IMR-90 (cell line): Measurements from ENCODE around the gene IGF2R. TPM values are rescaled to one million over a fixed set of nuclear protein-coding genes. Genes with fewer than 3 reads are reported as not detected.

Experiments used
- ATAC-seq: fragments of 200-7000 bp; cut with Tn5 transposase; 2 replicates; pipeline ENCODE4 v1.9.1; 2020; ENCODE audit warnings: low read depth, mild to moderate bottlenecking, moderate library complexity
- BruUV-seq: library from RNA; stranded (reverse); fragments of 400-500 nt; replicated peaks from 2 replicates; lab custom pipeline; 2021; lab: Mats Ljungman, UMichigan
- CTCF ChIA-PET: fragments of 300-600 bp; formaldehyde crosslinking; extraction: SDS; loops from one replicate; lab custom pipeline; 2021; ENCODE audit warnings: antibody characterized with exemption; lab: Yijun Ruan, JAX
- POLR2A ChIA-PET: fragments of 300-600 bp; sonication (Branson Sonifier 250); formaldehyde crosslinking; loops from one replicate; lab custom pipeline; 2022; ENCODE audit warnings: antibody characterized with exemption; ENCODE audit not compliant: unreplicated experiment; lab: Charles Lee
- DNase-seq: peaks from one replicate; pipeline ENCODE4 v3.0.0; 2013
- H2AFZ ChIP-seq: replicated peaks from 2 replicates; pipeline ENCODE3; 2013; ENCODE audit warnings: low read length, mild to moderate bottlenecking; ENCODE audit not compliant: poor library complexity
- H2AK5ac ChIP-seq: 2 replicates; pipeline ENCODE4 v1.6.1; 2013; ENCODE audit warnings: low read depth, low read length, inconsistent platforms
- H2AK9ac ChIP-seq: replicated peaks from 2 replicates; pipeline ENCODE3; 2013; ENCODE audit warnings: mild to moderate bottlenecking, low read depth, low read length, moderate library complexity; ENCODE audit not compliant: poor library complexity
- H2BK120ac ChIP-seq: 2 replicates; pipeline ENCODE4 v1.6.1; 2013; ENCODE audit warnings: low read depth, low read length, inconsistent platforms
- H2BK15ac ChIP-seq: 3 replicates; pipeline ENCODE4 v1.6.1; 2013; ENCODE audit warnings: low read depth, low read length, inconsistent platforms
- H2BK20ac ChIP-seq: 2 replicates; pipeline ENCODE4 v1.6.1; 2013; ENCODE audit warnings: low read depth, mild to moderate bottlenecking, inconsistent platforms, low read length, moderate library complexity
- H2BK5ac ChIP-seq: 2 replicates; pipeline ENCODE4 v1.6.1; 2013; ENCODE audit warnings: mild to moderate bottlenecking, low read depth, low read length, inconsistent platforms; ENCODE audit not compliant: poor library complexity, severe bottlenecking
- H3K14ac ChIP-seq: replicated peaks from 2 replicates; pipeline ENCODE4 v1.6.1; 2013; ENCODE audit warnings: low read depth, low read length, inconsistent platforms
- H3K18ac ChIP-seq: 2 replicates; pipeline ENCODE4 v1.6.1; 2013; ENCODE audit warnings: low read depth, low read length, control low read depth
- H3K23ac ChIP-seq: 2 replicates; pipeline ENCODE4 v1.6.1; 2013; ENCODE audit warnings: low read depth, low read length, inconsistent platforms
- H3K27ac ChIP-seq: 2 replicates; pipeline ENCODE4 v1.5.1; 2013; ENCODE audit warnings: mild to moderate bottlenecking, control low read depth, low read length; ENCODE audit not compliant: insufficient read depth
- H3K27me3 ChIP-seq: 2 replicates; pipeline ENCODE4 v1.6.1; 2013; ENCODE audit warnings: low read length; ENCODE audit not compliant: control insufficient read depth, insufficient read depth
- H3K36me3 ChIP-seq: 2 replicates; pipeline ENCODE4 v1.6.1; 2013; ENCODE audit warnings: low read length, mixed read lengths; ENCODE audit not compliant: control insufficient read depth, insufficient read depth
- H3K4ac ChIP-seq: 2 replicates; pipeline ENCODE4 v1.6.1; 2013; ENCODE audit warnings: low read depth, low read length, inconsistent platforms
- H3K4me1 ChIP-seq: 2 replicates; pipeline ENCODE4 v1.6.1; 2013; ENCODE audit warnings: low read length, mixed read lengths; ENCODE audit not compliant: control insufficient read depth, insufficient read depth
- H3K4me2 ChIP-seq: 2 replicates; pipeline ENCODE4 v1.6.1; 2013; ENCODE audit warnings: low read depth, mild to moderate bottlenecking, control low read depth, low read length, moderate library complexity
- H3K4me3 ChIP-seq: 2 replicates; pipeline ENCODE4 v1.5.1; 2013; ENCODE audit warnings: low read depth, mild to moderate bottlenecking, control low read depth, low read length, moderate library complexity; ENCODE audit not compliant: insufficient read depth
- H3K56ac ChIP-seq: 2 replicates; pipeline ENCODE4 v1.6.1; 2013; ENCODE audit warnings: low read length, inconsistent platforms; ENCODE audit not compliant: insufficient read depth; ENCODE audit errors: extremely low read depth
- H3K79me1 ChIP-seq, 2 experiments: 2 replicates each; pipeline ENCODE4 v1.6.1; 2013; ENCODE audit warnings: low read length in 2 of 2, inconsistent platforms in 1 of 2, low read depth in 1 of 2
- H3K9ac ChIP-seq: 2 replicates; pipeline ENCODE4 v1.6.1; 2013; ENCODE audit warnings: low read depth, low read length, control low read depth
- H3K9me1 ChIP-seq: 2 replicates; pipeline ENCODE4 v1.6.1; 2013; ENCODE audit warnings: low read length, inconsistent platforms; ENCODE audit not compliant: insufficient read depth
- H3K9me3 ChIP-seq: 2 replicates; pipeline ENCODE4 v1.6.1; 2013; ENCODE audit warnings: low read length; ENCODE audit not compliant: control insufficient read depth, insufficient read depth
- H4K20me1 ChIP-seq: 2 replicates; pipeline ENCODE4 v1.6.1; 2013; ENCODE audit warnings: low read length, inconsistent platforms; ENCODE audit not compliant: insufficient read depth
- H4K5ac ChIP-seq: 2 replicates; pipeline ENCODE4 v1.6.1; 2013; ENCODE audit warnings: mild to moderate bottlenecking, low read depth, low read length, control low read depth
- H4K8ac ChIP-seq, 2 experiments: 2 replicates each; pipeline ENCODE4 v1.6.1; 2013; ENCODE audit warnings: low read depth in 2 of 2, low read length in 2 of 2, control low read depth in 1 of 2, inconsistent platforms in 1 of 2
- H4K91ac ChIP-seq: 2 replicates; pipeline ENCODE4 v1.6.1; 2013; ENCODE audit warnings: low read depth, low read length, inconsistent platforms; ENCODE audit not compliant: insufficient read depth
- CEBPB ChIP-seq: IDR thresholded peaks from 2 replicates; pipeline ENCODE4 v1.6.1; 2012; ENCODE audit warnings: low read depth, low read length, improper control_type of control experiment
- FOS ChIP-seq: fragments of 150-350 bp; IDR thresholded peaks from 2 replicates; pipeline ENCODE4 v1.6.1; 2016; ENCODE audit warnings: low read depth, low read length
- RAD21 ChIP-seq: IDR thresholded peaks from 2 replicates; pipeline ENCODE4 v1.6.1; 2012; ENCODE audit warnings: low read length, improper control_type of control experiment
- WGBS, 2 experiments: methylation state at CpG; one replicate each; pipeline versions ENCODE4 v1.1.5 to v1.1.7; 2013; ENCODE audit warnings: missing lambda C conversion rate in 2 of 2; ENCODE audit not compliant: insufficient read length in 1 of 2; ENCODE audit errors: extremely low coverage in 2 of 2; 5-methylcytosine and 5-hydroxymethylcytosine counted together
- dilution Hi-C: fragments of 300-500 bp; cut with HindIII; formaldehyde crosslinking; loops from one replicate; pipeline ENCODE4 v1.14.3; 2018; ENCODE audit warnings: low sequenced_read_pairs; ENCODE audit not compliant: unreplicated experiment
- in situ Hi-C: fragments of 300-500 bp; cut with MboI; formaldehyde crosslinking; loops from 3 replicates; pipeline ENCODE4 v1.14.3; 2019; ENCODE audit warnings: low sequenced_read_pairs, inconsistent platforms, mixed read lengths
- intact Hi-C: fragments of 100-400 bp; cut with micrococcal nuclease; formaldehyde crosslinking; loops from 2 replicates; pipeline ENCODE4 v1.10.0; 2022
- polyA plus RNA-seq, 3 experiments: library from polyadenylated mRNA; depleted of rRNA; stranded (reverse); fragments of >200 nt; gene quantifications; 2 replicates each; pipeline ENCODE4 v1.2.3, GENCODE V29; 2012; ENCODE audit warnings: low replicate concordance in 1 of 3
- total RNA-seq: library from RNA; depleted of rRNA; stranded (reverse); fragments of >200 nt; gene quantifications from 2 replicates; pipeline ENCODE4 v1.2.3, GENCODE V29; 2012
- TF ChIP-seq, protein P1 (sequence below): fragments of 150-350 bp; IDR thresholded peaks from 2 replicates; pipeline ENCODE4 v1.6.1; 2016; ENCODE audit warnings: low read depth, mild to moderate bottlenecking, low read length, moderate library complexity, borderline replicate concordance

The IGF2R gene
- total and polyA plus RNA-seq, 2 of the 4 experiments (the other 2 are of a cell fraction): 33.2 to 41.4 TPM

DNA sequence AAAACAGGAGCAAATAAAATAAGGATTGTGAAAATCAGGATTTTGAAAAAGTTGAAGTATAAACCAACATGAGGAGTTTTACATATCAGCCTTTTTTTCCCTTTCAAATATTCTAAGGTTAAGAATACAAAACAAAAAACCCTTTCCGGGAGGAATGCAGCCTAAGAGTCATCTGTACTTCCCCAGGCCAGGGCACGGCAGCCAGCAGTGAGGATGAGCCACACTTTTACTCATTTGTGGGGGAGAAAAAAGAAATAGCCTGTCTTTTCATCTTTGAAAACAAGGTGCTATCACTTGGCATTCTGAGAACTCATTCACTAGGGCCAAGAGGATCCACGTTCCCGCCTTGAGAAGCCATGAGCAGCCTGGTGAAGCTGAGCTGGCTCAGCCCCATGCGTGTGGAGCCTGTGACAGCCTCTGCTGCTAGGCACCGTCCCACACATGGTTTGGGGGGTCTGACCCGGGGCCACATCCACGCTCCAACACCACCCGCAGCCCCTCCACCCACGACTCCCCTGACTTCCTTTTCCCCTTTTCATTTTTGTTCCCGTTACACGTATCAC lies 164.0 kb downstream of the IGF2R start:
- POLR2A ChIA-PET: no interaction called here
- no TSS peak for BruUV-seq
- in situ Hi-C loops: no loop called here

More for the DNA sequence above, 164.0 kb downstream of the IGF2R start:
- no peak overlapping the region for H3K9ac ChIP-seq
- no peaks in the 10 kb centered on the region for H3K27me3 ChIP-seq
- H2BK5ac ChIP-seq: no peak overlapping the region
- no peak overlapping the region for H3K4ac ChIP-seq
- ATAC-seq: peak; percentile 89
- H2BK20ac ChIP-seq: no peak overlapping the region
- peak; percentile 63 for DNase-seq
- H2AFZ ChIP-seq: peak overlapping the region; percentile 45
- no peak overlapping the region for H3K4me3 ChIP-seq
- intact Hi-C loops (no loop called here), dilution Hi-C loops (no loop called here)
- H3K14ac ChIP-seq: 0 out of 2 replicates have a peak overlapping the region, but pooled peaks have one; percentile 12
- no peaks in the 10 kb centered on the region for H3K79me1 ChIP-seq
- 61% methylated on average over 5 of the region's 12 CpGs; no CpG with 5 or more reads in 1 of the 2 experiments for WGBS, 2 experiments
- no peak overlapping the region for H3K23ac ChIP-seq
- H3K4me1 ChIP-seq: peaks cover 7% of the 10 kb centered on the region
- H4K91ac ChIP-seq: no peak overlapping the region
- H2BK120ac ChIP-seq: no peak overlapping the region
- H4K5ac ChIP-seq: no peak overlapping the region
- peak overlapping the region; percentile 15; the same call in 1 of the 2 replicates for H3K27ac ChIP-seq
- 0 out of 2 replicates have a peak overlapping the region, but pooled peaks have one; percentile 7 for H2AK5ac ChIP-seq
- TF ChIP-seq FOS (peak; percentile 28; the same call in 1 of the 2 replicates), RAD21 (no peak), CEBPB (no peak)
- TF ChIP-seq, protein P1, sequence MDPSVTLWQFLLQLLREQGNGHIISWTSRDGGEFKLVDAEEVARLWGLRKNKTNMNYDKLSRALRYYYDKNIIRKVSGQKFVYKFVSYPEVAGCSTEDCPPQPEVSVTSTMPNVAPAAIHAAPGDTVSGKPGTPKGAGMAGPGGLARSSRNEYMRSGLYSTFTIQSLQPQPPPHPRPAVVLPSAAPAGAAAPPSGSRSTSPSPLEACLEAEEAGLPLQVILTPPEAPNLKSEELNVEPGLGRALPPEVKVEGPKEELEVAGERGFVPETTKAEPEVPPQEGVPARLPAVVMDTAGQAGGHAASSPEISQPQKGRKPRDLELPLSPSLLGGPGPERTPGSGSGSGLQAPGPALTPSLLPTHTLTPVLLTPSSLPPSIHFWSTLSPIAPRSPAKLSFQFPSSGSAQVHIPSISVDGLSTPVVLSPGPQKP: no peak
- no peaks in the 10 kb centered on the region for H3K36me3 ChIP-seq
- CTCF ChIA-PET: no interaction called here
- no peak overlapping the region for H3K4me2 ChIP-seq
- H3K9me1 ChIP-seq: peaks cover 5% of the 10 kb centered on the region; the same call in 1 of the 2 replicates
- H2BK15ac ChIP-seq: no peak overlapping the region
- H3K56ac ChIP-seq: no peak overlapping the region
- no peaks in the 10 kb centered on the region for H3K9me3 ChIP-seq
- no peak overlapping the region for H4K8ac ChIP-seq
- H4K20me1 ChIP-seq: no peaks in the 10 kb centered on the region
- H2AK9ac ChIP-seq: no peak overlapping the region
- H3K18ac ChIP-seq: no peak overlapping the region
